WTC11 (cell line): ENCODE data around the gene TMEM140. TPM values are rescaled to one million over a fixed set of nuclear protein-coding genes. Genes with fewer than 3 reads are reported as not detected.

Experiments
- AR ChIP-seq: fragments of 250-450 bp; sonication (Bioruptor Pico); IDR thresholded peaks from 2 replicates; pipeline ENCODE4 v1.9.0; 2021; ENCODE audit warnings: mild to moderate bottlenecking
- CBFB ChIP-seq: sonication (generic); formaldehyde crosslinking; IDR thresholded peaks from 2 replicates; pipeline ENCODE4 v1.8.1; 2022; ENCODE audit warnings: mild to moderate bottlenecking, low read depth, missing genetic modification reagents
- E2F5 ChIP-seq: sonication (generic); formaldehyde crosslinking; IDR thresholded peaks from 2 replicates; pipeline ENCODE4 v1.8.1; 2022; ENCODE audit warnings: mild to moderate bottlenecking, moderate library complexity, missing genetic modification reagents
- ELF4 ChIP-seq: sonication (generic); formaldehyde crosslinking; IDR thresholded peaks from 2 replicates; pipeline ENCODE4 v1.8.1; 2022; ENCODE audit warnings: low read depth, mild to moderate bottlenecking, moderate library complexity, missing genetic modification reagents
- FOXJ3 ChIP-seq: sonication (generic); formaldehyde crosslinking; IDR thresholded peaks from 2 replicates; pipeline ENCODE4 v1.9.0; 2021; ENCODE audit warnings: missing genetic modification reagents, mild to moderate bottlenecking, borderline replicate concordance
- FOXP4 ChIP-seq: sonication (generic); formaldehyde crosslinking; IDR thresholded peaks from 2 replicates; pipeline ENCODE4 v1.8.0; 2022; ENCODE audit warnings: mild to moderate bottlenecking, missing genetic modification reagents
- GRHL2 ChIP-seq: fragments of 250-450 bp; sonication (Bioruptor Pico); IDR thresholded peaks from 2 replicates; pipeline ENCODE4 v1.8.0; 2022; ENCODE audit warnings: mild to moderate bottlenecking, moderate library complexity; ENCODE audit not compliant: insufficient replicate concordance, severe bottlenecking
- IRF2 ChIP-seq: sonication (generic); formaldehyde crosslinking; IDR thresholded peaks from 2 replicates; pipeline ENCODE4 v1.8.0; 2022; ENCODE audit warnings: low read depth, missing genetic modification reagents, borderline replicate concordance
- JAZF1 ChIP-seq: fragments of 250-450 bp; sonication (Bioruptor Pico); IDR thresholded peaks from 2 replicates; pipeline ENCODE4 v1.9.0; 2021; ENCODE audit warnings: moderate library complexity, mild to moderate bottlenecking, inconsistent platforms
- KAT7 ChIP-seq: sonication (generic); formaldehyde crosslinking; IDR thresholded peaks from 2 replicates; pipeline ENCODE4 v1.8.1; 2023; ENCODE audit warnings: missing genetic modification reagents, mild to moderate bottlenecking, borderline replicate concordance
- NFE2L1 ChIP-seq: sonication (generic); formaldehyde crosslinking; IDR thresholded peaks from 2 replicates; pipeline ENCODE4 v1.8.1; 2023; ENCODE audit warnings: missing genetic modification reagents
- RORB ChIP-seq: fragments of 250-450 bp; sonication (Bioruptor Pico); IDR thresholded peaks from 2 replicates; pipeline ENCODE4 v1.9.0; 2021; ENCODE audit warnings: mild to moderate bottlenecking
- SMAD4 ChIP-seq: sonication (generic); formaldehyde crosslinking; IDR thresholded peaks from 2 replicates; pipeline ENCODE4 v1.8.0; 2022; ENCODE audit warnings: mild to moderate bottlenecking, missing genetic modification reagents
- SOX15 ChIP-seq: fragments of 250-450 bp; sonication (Bioruptor Pico); IDR thresholded peaks from 2 replicates; pipeline ENCODE4 v1.9.0; 2021; ENCODE audit warnings: mild to moderate bottlenecking
- SP1 ChIP-seq: sonication (generic); formaldehyde crosslinking; conservative IDR thresholded peaks from 2 replicates; pipeline ENCODE4 v1.8.1; 2022; ENCODE audit warnings: missing genetic modification reagents
- TCF7 ChIP-seq: sonication (generic); formaldehyde crosslinking; IDR thresholded peaks from 2 replicates; pipeline ENCODE4 v1.8.0; 2022; ENCODE audit warnings: mild to moderate bottlenecking, low read depth, missing genetic modification reagents, moderate library complexity
- ZBTB21 ChIP-seq: sonication (generic); formaldehyde crosslinking; IDR thresholded peaks from 2 replicates; pipeline ENCODE4 v1.8.1; 2023; ENCODE audit warnings: mild to moderate bottlenecking, missing genetic modification reagents, borderline replicate concordance
- ZNF138 ChIP-seq: sonication (generic); formaldehyde crosslinking; conservative IDR thresholded peaks from 2 replicates; pipeline ENCODE4 v1.8.1; 2022; ENCODE audit warnings: mild to moderate bottlenecking, moderate library complexity, missing genetic modification reagents
- ZNF219 ChIP-seq: sonication (generic); formaldehyde crosslinking; IDR thresholded peaks from 2 replicates; pipeline ENCODE4 v1.8.0; 2023; ENCODE audit warnings: missing genetic modification reagents, mild to moderate bottlenecking, borderline replicate concordance
- ZNF317 ChIP-seq: sonication (generic); formaldehyde crosslinking; IDR thresholded peaks from 2 replicates; pipeline ENCODE4 v1.8.1; 2023; ENCODE audit warnings: low read depth, mild to moderate bottlenecking, moderate library complexity, missing genetic modification reagents, borderline replicate concordance
- ZNF425 ChIP-seq: fragments of 250-450 bp; sonication (Bioruptor Pico); conservative IDR thresholded peaks from 2 replicates; pipeline ENCODE4 v1.9.0; 2021; ENCODE audit warnings: mild to moderate bottlenecking
- total RNA-seq: library from RNA; stranded (reverse); gene quantifications from 3 replicates; pipeline ENCODE4 v1.2.3, GENCODE V29; 2021
- TF ChIP-seq, protein P1 (sequence below): sonication (generic); formaldehyde crosslinking; IDR thresholded peaks from 2 replicates; pipeline ENCODE4 v1.8.1; 2023; ENCODE audit warnings: mild to moderate bottlenecking, missing genetic modification reagents
- TF ChIP-seq, protein P2 (sequence below): sonication (generic); formaldehyde crosslinking; IDR thresholded peaks from 2 replicates; pipeline ENCODE4 v1.8.1; 2022; ENCODE audit warnings: mild to moderate bottlenecking, missing genetic modification reagents, moderate library complexity, borderline replicate concordance
- TF ChIP-seq, protein P3 (sequence below): sonication (generic); formaldehyde crosslinking; conservative IDR thresholded peaks from 2 replicates; pipeline ENCODE4 v1.8.1; 2023; ENCODE audit warnings: mild to moderate bottlenecking, low read depth, missing genetic modification reagents, moderate library complexity
- TF ChIP-seq, protein P4 (sequence below): sonication (generic); formaldehyde crosslinking; IDR thresholded peaks from 2 replicates; pipeline ENCODE4 v1.8.1; 2023; ENCODE audit warnings: mild to moderate bottlenecking, missing genetic modification reagents, moderate library complexity

Gene TMEM140
- total RNA-seq, 1 experiment from 2014 or later = not detected

DNA sequence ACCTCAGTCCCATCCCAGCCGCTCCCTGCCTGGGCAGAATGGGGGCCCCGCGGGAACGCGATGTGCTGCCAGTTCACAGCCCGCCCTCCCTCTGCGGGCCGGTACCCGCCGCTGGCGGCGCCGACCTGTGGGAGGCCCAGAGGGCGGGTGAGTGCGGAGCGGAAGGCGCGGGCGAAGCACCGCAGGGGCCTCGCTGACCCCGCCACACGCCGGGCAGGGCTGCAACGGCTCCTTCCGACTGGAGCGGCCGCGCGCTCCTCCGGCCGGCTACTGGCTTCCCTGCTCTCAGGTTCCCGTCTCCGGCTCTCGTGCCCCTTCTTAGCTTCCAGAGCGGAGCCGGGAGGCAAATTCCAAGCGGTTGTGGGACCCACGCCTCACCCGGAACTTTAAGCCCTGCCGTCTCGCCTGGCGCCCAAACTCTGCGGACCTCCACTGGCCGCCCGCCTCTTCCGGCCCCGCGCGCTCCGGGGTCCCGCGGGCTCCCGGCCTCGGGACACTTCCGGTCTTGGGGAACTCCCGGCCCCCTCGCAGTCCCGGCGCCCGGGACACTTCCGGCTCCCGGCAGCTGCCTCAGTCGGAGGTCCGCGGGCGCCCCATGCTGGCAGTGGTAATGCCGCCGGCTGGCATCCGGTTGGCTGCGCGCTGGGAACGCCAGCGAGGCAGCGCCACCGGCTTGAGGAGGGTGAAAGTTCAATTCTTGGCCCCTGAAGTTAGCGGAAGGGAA is 22.6 kb downstream of the TMEM140 start, which contains the start of gene CYREN (continued):
- no peak for TF ChIP-seq ZNF317 (CRISPR knock-in tag)
- TF ChIP-seq SOX15 (CRISPR knock-in tag) = no peak
- no peak for TF ChIP-seq ZNF138
- no peak for TF ChIP-seq NFE2L1 (CRISPR knock-in tag)
- TF ChIP-seq ZNF425 = no peak
- no peak for TF ChIP-seq ZBTB21 (CRISPR knock-in tag)
- peak; percentile 77 for TF ChIP-seq E2F5
- TF ChIP-seq TCF7 (CRISPR knock-in tag) = no peak
- TF ChIP-seq JAZF1 (CRISPR knock-in tag) = no peak
- TF ChIP-seq ELF4 = no peak
- TF ChIP-seq, protein P1, sequence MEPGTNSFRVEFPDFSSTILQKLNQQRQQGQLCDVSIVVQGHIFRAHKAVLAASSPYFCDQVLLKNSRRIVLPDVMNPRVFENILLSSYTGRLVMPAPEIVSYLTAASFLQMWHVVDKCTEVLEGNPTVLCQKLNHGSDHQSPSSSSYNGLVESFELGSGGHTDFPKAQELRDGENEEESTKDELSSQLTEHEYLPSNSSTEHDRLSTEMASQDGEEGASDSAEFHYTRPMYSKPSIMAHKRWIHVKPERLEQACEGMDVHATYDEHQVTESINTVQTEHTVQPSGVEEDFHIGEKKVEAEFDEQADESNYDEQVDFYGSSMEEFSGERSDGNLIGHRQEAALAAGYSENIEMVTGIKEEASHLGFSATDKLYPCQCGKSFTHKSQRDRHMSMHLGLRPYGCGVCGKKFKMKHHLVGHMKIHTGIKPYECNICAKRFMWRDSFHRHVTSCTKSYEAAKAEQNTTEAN (CRISPR knock-in tag) = no peak
- peak; percentile 19; the same call in 1 of the 2 replicates for TF ChIP-seq SP1 (CRISPR knock-in tag)
- TF ChIP-seq, protein P2, sequence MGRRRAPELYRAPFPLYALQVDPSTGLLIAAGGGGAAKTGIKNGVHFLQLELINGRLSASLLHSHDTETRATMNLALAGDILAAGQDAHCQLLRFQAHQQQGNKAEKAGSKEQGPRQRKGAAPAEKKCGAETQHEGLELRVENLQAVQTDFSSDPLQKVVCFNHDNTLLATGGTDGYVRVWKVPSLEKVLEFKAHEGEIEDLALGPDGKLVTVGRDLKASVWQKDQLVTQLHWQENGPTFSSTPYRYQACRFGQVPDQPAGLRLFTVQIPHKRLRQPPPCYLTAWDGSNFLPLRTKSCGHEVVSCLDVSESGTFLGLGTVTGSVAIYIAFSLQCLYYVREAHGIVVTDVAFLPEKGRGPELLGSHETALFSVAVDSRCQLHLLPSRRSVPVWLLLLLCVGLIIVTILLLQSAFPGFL (CRISPR knock-in tag) = peak; percentile 93
- TF ChIP-seq FOXJ3 (CRISPR knock-in tag) = no peak
- no peak for TF ChIP-seq CBFB (CRISPR knock-in tag)
- no peak for TF ChIP-seq GRHL2 (CRISPR knock-in tag)
- no peak for TF ChIP-seq RORB (CRISPR knock-in tag)
- peak; percentile 89; the same call in 1 of the 2 replicates for TF ChIP-seq KAT7
- TF ChIP-seq, protein P3, sequence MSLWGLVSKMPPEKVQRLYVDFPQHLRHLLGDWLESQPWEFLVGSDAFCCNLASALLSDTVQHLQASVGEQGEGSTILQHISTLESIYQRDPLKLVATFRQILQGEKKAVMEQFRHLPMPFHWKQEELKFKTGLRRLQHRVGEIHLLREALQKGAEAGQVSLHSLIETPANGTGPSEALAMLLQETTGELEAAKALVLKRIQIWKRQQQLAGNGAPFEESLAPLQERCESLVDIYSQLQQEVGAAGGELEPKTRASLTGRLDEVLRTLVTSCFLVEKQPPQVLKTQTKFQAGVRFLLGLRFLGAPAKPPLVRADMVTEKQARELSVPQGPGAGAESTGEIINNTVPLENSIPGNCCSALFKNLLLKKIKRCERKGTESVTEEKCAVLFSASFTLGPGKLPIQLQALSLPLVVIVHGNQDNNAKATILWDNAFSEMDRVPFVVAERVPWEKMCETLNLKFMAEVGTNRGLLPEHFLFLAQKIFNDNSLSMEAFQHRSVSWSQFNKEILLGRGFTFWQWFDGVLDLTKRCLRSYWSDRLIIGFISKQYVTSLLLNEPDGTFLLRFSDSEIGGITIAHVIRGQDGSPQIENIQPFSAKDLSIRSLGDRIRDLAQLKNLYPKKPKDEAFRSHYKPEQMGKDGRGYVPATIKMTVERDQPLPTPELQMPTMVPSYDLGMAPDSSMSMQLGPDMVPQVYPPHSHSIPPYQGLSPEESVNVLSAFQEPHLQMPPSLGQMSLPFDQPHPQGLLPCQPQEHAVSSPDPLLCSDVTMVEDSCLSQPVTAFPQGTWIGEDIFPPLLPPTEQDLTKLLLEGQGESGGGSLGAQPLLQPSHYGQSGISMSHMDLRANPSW (CRISPR knock-in tag) = no peak
- TF ChIP-seq FOXP4 (CRISPR knock-in tag) = no peak
- TF ChIP-seq AR (CRISPR knock-in tag) = no peak
- no peak for TF ChIP-seq ZNF219 (CRISPR knock-in tag)
- no peak for TF ChIP-seq IRF2 (CRISPR knock-in tag)
- TF ChIP-seq, protein P4, sequence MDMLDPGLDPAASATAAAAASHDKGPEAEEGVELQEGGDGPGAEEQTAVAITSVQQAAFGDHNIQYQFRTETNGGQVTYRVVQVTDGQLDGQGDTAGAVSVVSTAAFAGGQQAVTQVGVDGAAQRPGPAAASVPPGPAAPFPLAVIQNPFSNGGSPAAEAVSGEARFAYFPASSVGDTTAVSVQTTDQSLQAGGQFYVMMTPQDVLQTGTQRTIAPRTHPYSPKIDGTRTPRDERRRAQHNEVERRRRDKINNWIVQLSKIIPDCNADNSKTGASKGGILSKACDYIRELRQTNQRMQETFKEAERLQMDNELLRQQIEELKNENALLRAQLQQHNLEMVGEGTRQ (CRISPR knock-in tag) = no peak
- no peak for TF ChIP-seq SMAD4 (CRISPR knock-in tag)
